Mesothelial cell of epicardium (in vitro differentiated cells): Measurements from ENCODE around the gene WDR1. TPM values are rescaled to one million over a fixed set of nuclear protein-coding genes. Genes with fewer than 3 reads are reported as not detected.
A peak's percentile ranks its signal among the peaks of the same experiment; 100 is the strongest.

Experiments used
- DNase-seq, 2 experiments: peaks; one replicate each; pipeline ENCODE4 v3.0.0; 2021; ENCODE audit warnings: low spot score in 2 of 2; ENCODE audit not compliant: unreplicated experiment in 2 of 2
- H3K27ac Mint-ChIP-seq: 2 replicates; pipeline ENCODE4 v1.8.0; 2021; ENCODE audit warnings: mixed read lengths
- H3K27me3 Mint-ChIP-seq: 2 replicates; pipeline ENCODE4 v1.8.0; 2021; ENCODE audit warnings: low read depth, mixed read lengths
- H3K36me3 Mint-ChIP-seq: 2 replicates; pipeline ENCODE4 v1.8.0; 2021; ENCODE audit warnings: mixed read lengths
- H3K4me1 Mint-ChIP-seq: 2 replicates; pipeline ENCODE4 v1.8.0; 2021; ENCODE audit warnings: mixed read lengths
- H3K4me3 Mint-ChIP-seq: 2 replicates; pipeline ENCODE4 v1.8.0; 2021; ENCODE audit warnings: mild to moderate bottlenecking, moderate library complexity, mixed read lengths
- H3K9me3 Mint-ChIP-seq: 2 replicates; pipeline ENCODE4 v1.8.0; 2021; ENCODE audit warnings: mixed read lengths
- total RNA-seq: library from RNA; stranded (reverse); gene quantifications from 3 replicates; pipeline ENCODE4 v1.2.1, GENCODE V29; 2021
- TF ChIP-seq, protein P1 (sequence below): fragments of 200-600 bp; sonication (generic); IDR thresholded peaks from one replicate; pipeline ENCODE4 v1.5.0; 2021; ENCODE audit warnings: antibody characterized with exemption; ENCODE audit not compliant: unreplicated experiment

The WDR1 gene
- total RNA-seq, 1 donor from 2014 or later = 229 TPM

DNA sequence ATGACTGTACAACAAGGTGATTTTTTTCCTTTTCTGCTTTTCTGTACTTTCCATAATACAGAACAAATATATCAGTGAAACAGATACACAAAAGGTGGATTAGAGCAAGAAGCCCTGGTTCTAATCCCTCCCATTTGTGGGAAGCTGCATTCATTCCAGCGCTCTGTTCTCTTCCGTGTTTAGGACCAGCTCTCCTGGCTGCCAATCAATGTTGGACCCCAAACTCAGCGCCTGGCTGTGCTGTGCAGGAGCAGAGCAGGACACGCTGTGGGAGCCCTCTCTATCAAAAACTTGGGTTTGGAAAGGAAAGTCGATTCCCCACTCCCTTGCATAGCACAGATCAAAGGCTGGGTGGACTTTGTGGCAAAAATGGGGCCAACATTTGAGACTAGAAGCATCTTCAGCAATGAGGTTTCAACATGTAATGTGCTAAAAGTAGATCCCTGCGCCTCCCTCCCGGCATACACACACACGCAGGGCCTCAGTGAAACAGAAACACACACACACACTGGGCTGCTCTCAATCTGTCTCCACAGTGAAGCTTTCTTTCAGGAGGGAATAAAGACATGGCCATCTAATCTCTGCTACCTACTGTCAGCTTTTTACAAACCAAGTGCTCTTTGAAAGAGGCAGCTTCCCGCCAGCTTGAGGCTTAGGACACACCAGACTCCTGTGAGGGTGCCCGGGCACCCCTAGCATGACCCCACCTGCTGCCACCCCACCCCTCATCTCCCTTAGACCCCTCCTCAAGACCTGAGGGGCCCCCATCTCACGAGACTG is 12.2 kb downstream of the WDR1 start:
- Mint-ChIP-seq H3K27me3 (no peaks in the 10 kb centered on the region), H3K9me3 (no peaks in the 10 kb centered on the region), H3K4me1 (peaks cover 35% of the 10 kb centered on the region), H3K27ac (peak overlapping the region; percentile 56), H3K4me3 (no peak overlapping the region), H3K36me3 (peaks cover 23% of the 10 kb centered on the region)
- no peak for DNase-seq
- TF ChIP-seq, protein P1, sequence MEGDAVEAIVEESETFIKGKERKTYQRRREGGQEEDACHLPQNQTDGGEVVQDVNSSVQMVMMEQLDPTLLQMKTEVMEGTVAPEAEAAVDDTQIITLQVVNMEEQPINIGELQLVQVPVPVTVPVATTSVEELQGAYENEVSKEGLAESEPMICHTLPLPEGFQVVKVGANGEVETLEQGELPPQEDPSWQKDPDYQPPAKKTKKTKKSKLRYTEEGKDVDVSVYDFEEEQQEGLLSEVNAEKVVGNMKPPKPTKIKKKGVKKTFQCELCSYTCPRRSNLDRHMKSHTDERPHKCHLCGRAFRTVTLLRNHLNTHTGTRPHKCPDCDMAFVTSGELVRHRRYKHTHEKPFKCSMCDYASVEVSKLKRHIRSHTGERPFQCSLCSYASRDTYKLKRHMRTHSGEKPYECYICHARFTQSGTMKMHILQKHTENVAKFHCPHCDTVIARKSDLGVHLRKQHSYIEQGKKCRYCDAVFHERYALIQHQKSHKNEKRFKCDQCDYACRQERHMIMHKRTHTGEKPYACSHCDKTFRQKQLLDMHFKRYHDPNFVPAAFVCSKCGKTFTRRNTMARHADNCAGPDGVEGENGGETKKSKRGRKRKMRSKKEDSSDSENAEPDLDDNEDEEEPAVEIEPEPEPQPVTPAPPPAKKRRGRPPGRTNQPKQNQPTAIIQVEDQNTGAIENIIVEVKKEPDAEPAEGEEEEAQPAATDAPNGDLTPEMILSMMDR = no peak

DNA sequence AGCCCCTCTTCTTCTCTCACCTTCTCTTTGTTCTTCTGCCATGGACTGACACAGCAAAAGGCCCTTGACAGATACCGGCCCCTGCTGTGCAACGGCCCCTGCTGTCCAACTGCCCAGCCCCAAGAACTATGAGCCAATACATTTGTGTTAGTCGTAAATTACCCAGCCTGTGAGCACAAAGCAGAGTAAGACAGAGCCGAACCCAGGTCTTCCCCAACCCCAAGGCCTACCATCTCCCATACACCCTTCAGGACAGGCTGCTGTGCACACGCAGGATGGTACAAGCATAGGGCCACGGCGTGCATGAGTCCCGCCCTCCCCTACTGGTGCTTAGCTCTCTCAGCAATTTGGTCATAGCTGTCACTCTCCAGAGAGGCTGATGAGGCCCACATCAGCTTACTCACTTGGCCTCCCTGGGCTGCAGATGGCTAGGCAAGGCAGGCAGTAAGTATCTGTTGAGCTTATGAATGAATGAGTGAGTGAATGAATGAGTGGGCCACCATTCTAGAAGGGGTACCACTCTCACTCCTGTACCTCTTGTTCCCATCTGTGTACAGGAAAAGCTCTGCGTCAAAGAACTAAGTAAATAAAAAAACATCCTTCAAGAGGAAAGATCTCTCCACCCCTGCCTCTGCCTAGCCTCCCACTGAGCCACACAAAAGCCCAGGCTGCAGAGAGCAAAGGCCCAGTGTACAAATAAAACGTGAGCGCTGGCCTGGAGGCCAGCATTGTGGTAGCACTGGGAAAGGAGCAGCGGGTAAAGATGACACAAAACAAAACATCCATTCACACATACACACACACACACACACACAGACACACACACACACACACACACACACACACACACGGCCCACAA is 13.9 kb downstream of the WDR1 start:
- TF ChIP-seq, protein P1 = no peak
- H3K27ac Mint-ChIP-seq = no peak overlapping the region
- H3K9me3 Mint-ChIP-seq = no peaks in the 10 kb centered on the region
- no peaks in the 10 kb centered on the region for H3K27me3 Mint-ChIP-seq
- peaks cover 26% of the 10 kb centered on the region for H3K4me1 Mint-ChIP-seq
- no peak overlapping the region for H3K4me3 Mint-ChIP-seq
- H3K36me3 Mint-ChIP-seq = peaks cover 17% of the 10 kb centered on the region
- DNase-seq = no peak

DNA sequence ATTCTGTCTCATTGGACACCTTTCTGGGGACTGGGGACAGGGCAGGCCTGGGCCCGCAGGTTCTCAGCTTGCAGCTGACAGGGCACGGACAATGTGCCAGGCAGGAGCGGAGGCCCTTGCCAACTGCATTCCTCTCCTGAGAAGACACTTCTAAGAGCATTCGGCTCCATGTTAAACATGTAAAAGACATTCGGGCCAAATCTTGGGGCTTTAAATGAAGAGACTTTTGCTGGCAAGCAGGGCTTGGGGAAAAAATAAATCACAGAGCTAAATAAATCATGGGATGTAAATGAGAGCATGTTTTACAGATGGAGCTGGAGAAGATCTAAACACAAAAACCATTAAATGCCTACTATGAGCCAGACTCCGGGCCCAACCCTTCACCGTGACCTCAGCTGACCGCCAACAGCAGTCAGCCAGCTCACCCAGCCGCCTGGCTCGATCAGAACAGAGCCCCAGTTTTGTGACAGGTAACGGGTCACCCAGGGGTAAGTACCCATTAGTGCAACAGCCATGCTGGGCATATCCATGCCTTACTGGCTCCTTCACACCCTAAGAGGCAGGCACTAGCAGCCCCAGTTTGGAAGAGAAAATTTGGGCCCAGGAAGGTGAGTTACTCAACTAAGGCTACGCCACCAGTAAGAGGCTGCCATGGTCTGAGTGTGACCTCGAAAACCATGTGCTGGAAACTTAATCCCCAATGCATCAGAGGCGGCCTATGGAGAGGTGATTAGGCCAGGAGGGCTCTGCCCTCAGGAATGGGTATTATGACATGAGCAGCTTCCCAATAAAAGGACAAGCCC is 14.7 kb downstream of the WDR1 start:
- no peak overlapping the region for H3K4me3 Mint-ChIP-seq
- H3K36me3 Mint-ChIP-seq = peaks cover 23% of the 10 kb centered on the region
- no peaks in the 10 kb centered on the region for H3K9me3 Mint-ChIP-seq
- TF ChIP-seq, protein P1 = no peak
- no peaks in the 10 kb centered on the region for H3K27me3 Mint-ChIP-seq
- H3K4me1 Mint-ChIP-seq = peaks cover 21% of the 10 kb centered on the region
- no peak overlapping the region for H3K27ac Mint-ChIP-seq
- no peak for DNase-seq

DNA sequence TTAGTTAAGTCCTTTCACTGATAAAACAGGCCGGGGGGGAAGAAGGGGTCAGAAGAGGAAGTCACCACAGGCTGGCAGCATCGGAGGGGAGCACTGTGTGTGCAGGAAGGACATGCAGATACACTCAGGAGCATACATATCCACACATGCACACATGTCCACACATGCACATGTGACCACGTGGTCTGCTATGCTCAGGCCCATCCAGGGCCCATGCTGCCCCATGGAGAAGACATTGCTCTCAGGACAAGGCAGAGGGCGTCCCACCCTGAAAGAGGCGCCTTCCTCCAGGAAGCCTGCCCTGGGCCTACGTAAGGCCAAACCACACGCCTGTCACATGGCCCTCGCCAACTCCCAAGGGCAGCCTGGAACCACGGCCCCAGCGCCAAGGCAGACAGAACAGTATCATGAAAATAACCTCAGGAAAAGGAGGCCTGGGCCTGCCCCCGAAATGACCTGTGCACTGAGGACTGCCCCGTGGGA is 15.8 kb downstream of the WDR1 start:
- no peak overlapping the region for H3K27ac Mint-ChIP-seq
- H3K9me3 Mint-ChIP-seq = no peaks in the 10 kb centered on the region
- peaks cover 16% of the 10 kb centered on the region for H3K4me1 Mint-ChIP-seq
- peaks cover 27% of the 10 kb centered on the region for H3K36me3 Mint-ChIP-seq
- no peak for DNase-seq
- TF ChIP-seq, protein P1 = no peak
- H3K27me3 Mint-ChIP-seq = no peaks in the 10 kb centered on the region
- no peak overlapping the region for H3K4me3 Mint-ChIP-seq

DNA sequence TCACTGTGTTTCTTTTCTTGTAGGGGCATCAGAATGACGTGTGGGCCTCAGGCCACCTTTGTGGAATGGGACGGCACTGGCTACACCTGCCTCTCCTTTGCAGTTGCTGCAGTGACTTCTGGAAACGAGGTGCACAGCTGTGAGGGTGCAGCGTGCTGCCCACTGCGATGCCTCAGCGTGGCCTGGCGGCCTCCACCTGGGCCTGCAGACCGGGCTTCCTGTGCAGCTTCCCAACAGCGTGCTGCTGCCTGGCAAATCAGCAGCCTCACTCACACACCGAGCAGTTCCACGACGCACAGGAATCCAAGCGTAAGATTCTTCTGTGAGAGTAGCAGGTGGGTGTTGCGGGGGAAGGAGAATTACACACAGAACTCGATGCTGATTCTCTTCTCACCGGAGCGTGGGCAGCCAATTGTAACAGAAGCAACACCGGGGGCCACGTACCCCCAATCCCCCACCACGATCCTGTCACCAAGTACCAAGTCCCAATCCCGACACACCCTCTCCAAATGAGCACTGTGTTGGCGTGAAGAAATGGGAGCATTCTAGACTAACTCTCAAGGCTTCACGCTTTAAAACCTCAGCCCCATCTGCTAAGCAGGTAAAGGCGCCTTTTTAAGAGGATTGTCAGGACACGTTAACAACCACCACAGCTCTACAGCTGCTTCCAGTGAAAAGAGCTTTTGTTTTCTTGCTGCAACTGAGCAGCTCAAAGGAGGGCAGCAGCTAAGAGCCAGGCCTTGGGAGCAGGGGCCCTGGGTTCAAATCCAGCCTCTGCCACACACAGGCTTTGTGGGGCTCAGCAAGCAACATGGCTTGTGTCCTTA is 16.9 kb downstream of the WDR1 start:
- H3K27ac Mint-ChIP-seq = no peak overlapping the region
- peaks cover 6% of the 10 kb centered on the region for H3K4me1 Mint-ChIP-seq
- DNase-seq = no peak
- H3K9me3 Mint-ChIP-seq = no peaks in the 10 kb centered on the region
- peaks cover 23% of the 10 kb centered on the region for H3K36me3 Mint-ChIP-seq
- TF ChIP-seq, protein P1 = no peak
- no peak overlapping the region for H3K4me3 Mint-ChIP-seq
- H3K27me3 Mint-ChIP-seq = no peaks in the 10 kb centered on the region
